ENCODE data around the gene CREB5. TPM values are rescaled to one million over a fixed set of nuclear protein-coding genes. Genes with fewer than 3 reads are reported as not detected.

CREB5 gene
- polyA plus RNA-seq, 3 donors = 1.3 to 33.2 (median 26.7) TPM

GRCh38 chr7:28848906-28849305 lies 436.6 kb downstream of the CREB5 start:
- no peak overlapping the region for H3K27ac ChIP-seq (ENCODE audit: low read depth, low read length)
- 89 to 96% (median 96%) methylated on average over 15 of the region's 15 CpGs for WGBS, 3 donors

- H3K27ac ChIP-seq (ENCODE audit: low read depth, low read length) = no peak overlapping the region
Measured at GRCh38 chr7:28850699-28851098, 438.4 kb downstream of the CREB5 start.

GRCh38 chr7:28853150-28853549 lies 440.8 kb downstream of the CREB5 start:
- WGBS, 3 donors = 32 to 61% (median 32%) methylated on average over 4 of the region's 4 CpGs
- H3K27ac ChIP-seq (ENCODE audit: low read depth, low read length) = no peak overlapping the region

GRCh38 chr7:28853834-28854749 lies 441.8 kb downstream of the CREB5 start:
- WGBS, 3 donors = 5 to 9% (median 7%) methylated on average over 57 to 63 of the region's 63 CpGs
- no peak overlapping the region for H3K27ac ChIP-seq (ENCODE audit: low read depth, low read length)

- no peak overlapping the region for H3K27ac ChIP-seq (ENCODE audit: low read depth, low read length)
- 84 to 96% (median 88%) methylated on average over 3 of the region's 3 CpGs for WGBS, 3 donors
Measured at GRCh38 chr7:28854750-28855074, 442.4 kb downstream of the CREB5 start.

GRCh38 chr7:28855538-28856217 lies 443.4 kb downstream of the CREB5 start:
- WGBS, 3 donors = 80 to 92% (median 90%) methylated on average over 4 of the region's 4 CpGs

GRCh38 chr7:28856656-28857055 lies 444.3 kb downstream of the CREB5 start:
- WGBS, 3 donors = 64 to 76% (median 70%) methylated on average over 5 of the region's 5 CpGs
- no peak overlapping the region for H3K27ac ChIP-seq (ENCODE audit: low read depth, low read length)

More at GRCh38 chr7:28855538-28856217, 443.4 kb downstream of the CREB5 start:
- H3K27ac ChIP-seq (ENCODE audit: low read depth, low read length) = no peak overlapping the region

- 37 to 81% (median 68%) methylated on average over 1 of the region's 1 CpG for WGBS, 3 donors
Measured at GRCh38 chr7:28858206-28858605, 445.9 kb downstream of the CREB5 start.

GRCh38 chr7:28858895-28859294 lies 446.6 kb downstream of the CREB5 start:
- 83 to 87% (median 87%) methylated on average over 6 of the region's 6 CpGs for WGBS, 3 donors
- H3K27ac ChIP-seq (ENCODE audit: low read depth, low read length) = no peak overlapping the region

More at GRCh38 chr7:28858206-28858605, 445.9 kb downstream of the CREB5 start:
- no peak overlapping the region for H3K27ac ChIP-seq (ENCODE audit: low read depth, low read length)

- 92 to 94% (median 93%) methylated on average over 4 of the region's 4 CpGs for WGBS, 3 donors
- no peak overlapping the region for H3K27ac ChIP-seq (ENCODE audit: low read depth, low read length)
Measured at GRCh38 chr7:28861825-28862224, 449.5 kb downstream of the CREB5 start.

GRCh38 chr7:28862595-28863272 lies 450.4 kb downstream of the CREB5 start:
- H3K27ac ChIP-seq (ENCODE audit: low read depth, low read length) = no peak overlapping the region
- 67 to 85% (median 80%) methylated on average over 9 of the region's 9 CpGs for WGBS, 3 donors

- H3K27ac ChIP-seq (ENCODE audit: low read depth, low read length) = no peak overlapping the region
- 68 to 82% (median 78%) methylated on average over 6 of the region's 6 CpGs for WGBS, 3 donors
Measured at GRCh38 chr7:28865601-28866144, 453.4 kb downstream of the CREB5 start.

- 71 to 87% (median 86%) methylated on average over 2 of the region's 2 CpGs for WGBS, 3 donors
- H3K27ac ChIP-seq (ENCODE audit: low read depth, low read length) = no peak overlapping the region
Measured at GRCh38 chr7:28868712-28869111, 456.4 kb downstream of the CREB5 start.

GRCh38 chr7:28871077-28871476 lies 458.8 kb downstream of the CREB5 start:
- 90 to 93% (median 93%) methylated on average over 2 of the region's 2 CpGs for WGBS, 3 donors
- no peak overlapping the region for H3K27ac ChIP-seq (ENCODE audit: low read depth, low read length)

GRCh38 chr7:28871631-28872030 lies 459.3 kb downstream of the CREB5 start:
- no peak overlapping the region for H3K27ac ChIP-seq (ENCODE audit: low read depth, low read length)

- H3K27ac ChIP-seq (ENCODE audit: low read depth, low read length) = no peak overlapping the region
- WGBS, 3 donors = 56 to 78% (median 57%) methylated on average over 4 of the region's 4 CpGs
Measured at GRCh38 chr7:28872226-28872625, 459.9 kb downstream of the CREB5 start.

- WGBS, 3 donors = 62 to 90% (median 72%) methylated on average over 3 of the region's 3 CpGs
Measured at GRCh38 chr7:28873365-28873764, 461.0 kb downstream of the CREB5 start.

GRCh38 chr7:28874001-28874400 lies 461.7 kb downstream of the CREB5 start:
- 49 to 77% (median 64%) methylated on average over 1 of the region's 1 CpG for WGBS, 3 donors
- no peak overlapping the region for H3K27ac ChIP-seq (ENCODE audit: low read depth, low read length)

More at GRCh38 chr7:28873365-28873764, 461.0 kb downstream of the CREB5 start:
- no peak overlapping the region for H3K27ac ChIP-seq (ENCODE audit: low read depth, low read length)
